Esophagus muscularis mucosa (tissue), 2 donors: Measurements from ENCODE around the gene LRMDA.

Source experiments
- EP300 ChIP-seq: sonication (generic); formaldehyde crosslinking; IDR thresholded peaks from one replicate; pipeline ENCODE4 v1.6.1; 2017; ENCODE audit warnings: antibody characterized with exemption
- POLR2A ChIP-seq: fragments of 450-650 bp; IDR thresholded peaks from one replicate; pipeline ENCODE4 v1.6.1; 2017; ENCODE audit warnings: antibody characterized with exemption, moderate library complexity, mild to moderate bottlenecking, low read depth

GRCh38 chr10:75857269-75857846, 425.9 kb downstream of the LRMDA start:
- no peak for TF ChIP-seq POLR2A
- no peak for TF ChIP-seq EP300
